HT-29 (cell line): ENCODE results near the gene PRSS27. TPM values are rescaled to one million over a fixed set of nuclear protein-coding genes. Genes with fewer than 3 reads are reported as not detected.
"Not testable (repeated sequence)": the region's sequence is repeated elsewhere in the genome, so short reads cannot be mapped to it uniquely, and the experiment has no call there.

Experiments
- DNase-seq: peaks from one replicate; pipeline ENCODE4 v3.0.0-alpha.2; 2015; ENCODE audit warnings: low spot score
- total RNA-seq: library from RNA; depleted of rRNA; stranded (reverse); fragments of >200 nt; shearing (Covaris generic); gene quantifications from 2 replicates; pipeline ENCODE4 v1.2.3, GENCODE V29; 2014; rRNA removed

PRSS27 gene
- total RNA-seq, 1 experiment from 2014 or later, result 2.6 TPM

DNA sequence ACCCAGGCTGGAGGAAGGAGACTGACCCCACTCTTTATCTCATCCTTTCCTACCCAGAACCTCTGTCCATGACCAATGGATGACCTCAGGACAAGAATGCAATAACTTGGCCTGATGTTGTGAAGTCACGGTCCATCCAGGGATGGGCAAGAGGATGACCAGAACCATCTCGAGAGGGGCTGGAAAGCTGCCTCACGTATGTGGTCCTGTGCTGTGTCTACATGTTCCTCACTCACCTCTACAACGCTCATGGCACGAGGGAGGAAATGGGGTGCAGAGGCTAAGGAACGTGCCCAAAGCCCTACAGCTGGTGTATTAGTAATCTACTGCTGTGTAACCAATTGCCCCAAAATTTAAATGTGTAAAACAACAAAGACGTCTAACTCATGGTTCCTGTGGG, 45.0 kb downstream of the PRSS27 start:
- no peak for DNase-seq

DNA sequence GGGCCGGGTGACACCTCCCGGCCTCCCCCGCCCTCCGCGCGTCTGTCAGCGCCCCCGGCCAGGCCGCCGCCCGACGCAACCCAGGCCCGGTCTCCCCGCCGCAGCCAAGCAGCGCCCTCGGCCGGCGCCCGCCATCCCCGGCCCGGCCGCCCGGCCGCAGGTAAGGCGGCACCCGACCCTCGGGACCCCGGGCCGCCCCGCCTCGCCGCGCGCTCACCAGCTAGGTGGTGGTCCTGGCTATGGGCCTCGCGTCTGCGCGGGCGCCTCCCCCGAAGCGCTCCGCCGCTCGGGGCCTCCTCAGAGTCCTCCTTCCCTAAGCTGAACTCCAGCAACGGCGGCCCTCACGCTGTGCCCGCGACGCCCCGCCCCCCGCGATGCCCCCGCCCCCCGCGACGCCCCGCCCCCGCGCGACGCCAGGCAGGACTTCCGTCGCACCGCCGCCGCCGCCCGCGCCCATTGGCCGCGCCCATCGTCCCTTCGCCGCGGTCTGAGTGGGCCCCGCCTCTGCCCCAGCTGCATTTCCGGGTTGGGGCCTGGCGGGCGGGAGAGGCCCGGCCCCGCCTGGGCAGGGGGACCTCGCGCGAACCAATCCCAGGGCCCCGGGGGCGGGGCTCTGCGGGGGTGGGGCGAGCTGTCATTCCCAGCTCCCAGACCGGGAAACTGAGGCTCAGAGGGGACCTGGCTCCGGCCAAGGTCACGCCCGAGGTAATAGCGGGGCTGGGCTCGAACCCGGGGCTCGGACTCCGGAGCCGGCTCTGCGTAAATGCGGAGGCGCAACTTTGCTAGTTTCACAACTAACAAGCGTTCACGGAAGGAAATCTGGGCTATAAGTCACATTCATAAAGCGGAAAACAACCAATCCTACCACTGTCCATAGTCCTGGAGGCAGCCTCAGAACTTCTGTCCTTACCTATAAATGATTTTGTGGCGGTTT, 46.7 kb downstream of the PRSS27 start:
- peak; percentile 94 for DNase-seq

- no peak for DNase-seq
Observed at GRCh38 chr16:2671741-2672140, 48.3 kb downstream of the PRSS27 start.

GRCh38 chr16:2671193-2671592, 48.8 kb downstream of the PRSS27 start:
- DNase-seq, result not testable (repeated sequence)

DNA sequence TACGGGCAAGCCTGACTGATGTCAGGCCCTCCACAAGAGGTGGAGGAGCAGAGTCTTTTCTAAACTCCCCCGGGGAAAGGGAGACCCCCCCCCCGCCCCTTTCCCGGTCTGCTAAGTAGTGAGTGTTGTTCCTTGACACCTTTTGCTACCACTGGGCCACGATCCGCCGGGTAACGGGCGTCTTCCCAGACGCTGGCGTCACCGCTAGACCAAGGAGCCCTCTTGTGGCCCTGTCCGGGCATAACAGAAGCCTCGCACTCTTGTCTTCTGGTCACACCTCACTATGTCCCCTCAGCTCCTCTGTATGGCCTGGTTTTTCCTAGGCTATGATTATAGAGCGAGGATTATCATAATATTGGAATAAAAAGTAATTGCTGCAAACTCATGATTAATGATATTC, 50.0 kb downstream of the PRSS27 start:
- peak; percentile 57 for DNase-seq

DNA sequence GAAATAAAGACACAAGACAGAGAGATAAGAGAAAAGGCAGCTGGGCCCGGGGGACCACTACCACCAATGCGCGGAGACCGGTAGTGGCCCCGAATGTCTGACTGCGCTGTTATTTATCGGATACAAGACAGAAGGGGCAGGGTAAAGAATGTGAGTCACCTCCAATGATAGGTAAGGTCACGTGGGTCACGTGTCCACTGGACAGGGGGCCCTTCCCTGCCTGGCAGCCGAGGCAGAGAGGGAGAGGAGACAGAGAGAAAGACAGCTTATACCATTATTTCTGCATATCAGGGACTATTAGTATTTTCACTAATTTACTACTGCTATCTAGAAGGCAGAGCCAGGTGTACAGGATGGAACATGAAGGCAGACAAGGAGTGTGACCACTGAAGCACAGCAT, 50.4 kb downstream of the PRSS27 start:
- not testable (repeated sequence) for DNase-seq

DNA sequence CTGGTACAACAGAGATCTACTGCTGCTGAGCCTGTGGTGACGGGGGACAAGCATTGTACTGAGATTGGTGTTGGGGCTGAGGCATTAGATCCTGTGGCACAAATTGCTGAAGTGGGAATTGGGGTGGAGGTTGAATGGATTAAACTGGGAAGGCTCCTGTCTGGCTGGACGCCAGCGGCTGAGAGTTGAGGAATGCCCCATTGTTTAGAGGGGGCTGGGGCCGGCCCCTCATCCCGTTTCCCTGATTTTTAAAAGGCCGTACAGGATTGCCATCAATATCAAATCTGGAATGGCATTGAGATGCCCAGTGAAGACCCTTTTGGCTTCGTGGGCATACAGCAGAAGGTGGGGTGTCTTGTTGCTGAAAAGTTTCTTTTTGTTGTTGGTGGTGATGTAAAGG, 53.4 kb downstream of the PRSS27 start:
- not testable (repeated sequence) for DNase-seq

DNA sequence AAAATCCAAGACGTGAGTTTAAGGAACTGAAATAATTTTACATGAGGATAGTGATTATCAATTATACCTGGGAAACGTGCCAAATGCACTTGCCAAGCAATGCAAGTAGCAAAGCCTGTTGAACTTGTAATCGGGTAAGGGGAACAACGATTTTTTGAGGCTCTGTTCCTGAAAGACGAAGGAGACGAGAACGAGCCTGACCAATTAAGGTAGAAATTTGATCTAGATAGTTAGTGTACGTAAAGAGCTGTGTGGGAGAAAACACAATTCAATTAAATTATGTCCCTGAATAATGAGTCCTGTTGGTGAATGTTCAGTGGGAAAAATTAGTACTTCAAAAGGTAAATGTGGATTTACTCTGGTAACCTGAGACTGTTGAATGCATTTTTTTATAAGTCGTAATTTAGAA, 55.4 kb downstream of the PRSS27 start:
- peak; percentile 42 for DNase-seq

DNA sequence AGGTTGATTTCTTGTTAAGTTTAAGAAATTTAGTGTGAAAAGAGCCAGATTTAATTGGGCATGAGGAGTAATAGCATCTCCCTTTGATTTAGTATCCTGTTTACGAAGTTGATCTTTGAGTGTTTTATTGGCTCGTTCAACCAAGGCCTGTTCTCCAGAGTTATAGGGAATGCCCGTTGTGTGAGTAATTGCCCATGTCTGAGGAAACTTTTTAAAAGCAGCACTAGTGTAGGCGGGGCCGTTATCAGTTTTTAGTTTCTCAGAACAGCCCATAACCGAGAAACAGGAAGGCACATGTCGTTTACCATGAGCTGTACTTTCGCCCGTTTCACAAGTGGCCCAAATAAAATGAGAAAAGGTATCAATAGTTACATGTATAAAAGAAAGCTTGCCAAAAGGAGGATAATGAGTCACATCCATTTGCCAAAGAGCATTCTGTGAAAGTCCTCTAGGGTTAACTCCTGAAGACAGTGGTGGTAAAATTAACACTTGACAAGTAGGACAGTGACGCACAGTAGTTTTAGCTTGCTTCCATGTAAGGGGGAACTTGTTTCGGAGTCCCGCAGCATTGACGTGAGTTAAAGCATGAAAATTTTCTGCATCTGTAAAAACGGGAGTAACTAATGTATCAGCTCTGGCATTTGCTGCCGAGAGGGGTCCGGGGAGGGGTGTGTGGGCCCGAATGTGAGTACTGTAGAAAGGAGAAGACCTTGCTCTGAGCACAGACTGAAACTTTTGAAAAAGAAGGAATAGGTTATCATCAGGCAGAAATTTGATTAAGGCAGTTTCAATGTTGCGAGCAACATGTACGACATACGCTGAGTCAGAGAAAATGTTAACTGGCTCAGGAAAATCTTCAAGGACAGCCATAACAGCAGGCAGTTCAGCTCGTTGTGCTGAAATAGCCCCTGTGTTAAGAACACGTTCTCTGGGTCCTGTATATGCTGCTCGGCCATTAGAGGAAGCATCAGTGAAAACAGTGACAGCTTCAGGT, 56.2 kb downstream of the PRSS27 start:
- DNase-seq, result peak; percentile 62

Other genes starting within 250 kb of the PRSS27 start
- gene NTN3, start 248.9 kb downstream of the PRSS27 start, total RNA-seq, result not detected in 2 replicates
- 16.5 and 16.6 TPM in 2 replicates for gene TBC1D24, start 245.1 kb downstream of the PRSS27 start, total RNA-seq
- 99.9 and 117 TPM in 2 replicates for gene ATP6V0C, start 206.3 kb downstream of the PRSS27 start, total RNA-seq
- 112 and 114 TPM in 2 replicates for gene AMDHD2, start 199.9 kb downstream of the PRSS27 start, total RNA-seq
- gene CEMP1, start 188.8 kb downstream of the PRSS27 start, total RNA-seq, result 0.84 TPM in 1 of 2 replicates, not detected in the other
- gene PDPK1, start 182.2 kb downstream of the PRSS27 start, total RNA-seq, result 21.2 and 23.7 TPM in 2 replicates
- 73.1 and 104 TPM in 2 replicates for gene KCTD5, start 37.7 kb downstream of the PRSS27 start, total RNA-seq
- 132 and 138 TPM in 2 replicates for gene SRRM2, start 32.4 kb upstream of the PRSS27 start, total RNA-seq
- gene ELOB, start 57.1 kb upstream of the PRSS27 start, total RNA-seq, result 387 and 398 TPM in 2 replicates
- gene PRSS33, start 67.3 kb upstream of the PRSS27 start, total RNA-seq, result 0.13 TPM in 1 of 2 replicates, not detected in the other
- not detected in 2 replicates for gene PRSS41, start 78.2 kb upstream of the PRSS27 start, total RNA-seq
- not detected in 2 replicates for gene PRSS21, start 97.0 kb upstream of the PRSS27 start, total RNA-seq
- gene ZG16B, start 110.1 kb upstream of the PRSS27 start, total RNA-seq, result 16.1 and 23.3 TPM in 2 replicates
- gene PRSS22, start 137.9 kb upstream of the PRSS27 start, total RNA-seq, result 97.1 and 114 TPM in 2 replicates
- 47.4 and 52.2 TPM in 2 replicates for gene FLYWCH2, start 163.0 kb upstream of the PRSS27 start, total RNA-seq
- gene FLYWCH1, start 191.7 kb upstream of the PRSS27 start, total RNA-seq, result 25.8 and 30.1 TPM in 2 replicates
- 0.08 and 0.31 TPM in 2 replicates for gene KREMEN2, start 244.1 kb upstream of the PRSS27 start, total RNA-seq
- 97.9 and 106 TPM in 2 replicates for gene PAQR4, start 249.1 kb upstream of the PRSS27 start, total RNA-seq